ENCODE results near the gene COG7. TPM values are rescaled to one million over a fixed set of nuclear protein-coding genes. Genes with fewer than 3 reads are reported as not detected.
"Not testable (repeated sequence)": the region's sequence is repeated elsewhere in the genome, so short reads cannot be mapped to it uniquely, and the experiment has no call there.

COG7 gene
- total RNA-seq, 3 donors from 2014 or later = 18.5 to 21.8 (median 20.0) TPM

DNA sequence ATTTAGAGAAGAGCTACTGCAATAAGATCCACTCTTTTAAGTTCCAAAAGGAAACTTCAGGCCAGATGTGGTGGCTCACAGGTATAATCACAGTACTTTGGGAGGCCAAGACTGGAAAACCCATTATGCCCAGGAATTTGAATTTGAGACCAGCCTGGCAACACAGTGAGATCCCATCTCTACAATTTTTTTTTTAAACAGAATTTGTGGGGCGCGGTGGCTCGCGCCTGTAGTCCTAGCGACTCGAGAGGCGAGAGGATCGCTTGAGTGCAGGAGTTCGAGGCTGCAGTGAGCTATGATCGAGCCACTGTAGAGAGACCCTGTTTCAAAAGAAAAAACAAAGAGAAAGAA, 793 bp downstream of the COG7 start:
- Mint-ChIP-seq H3K4me1 (ENCODE audit: low read depth) (peaks cover 25% of the 10 kb centered on the region), H3K4me3 (peak overlapping the region; percentile 93), H3K9me3 (no peaks in the 10 kb centered on the region), H3K36me3 (ENCODE audit: insufficient read depth) (peaks cover 4% of the 10 kb centered on the region), H3K27me3 (ENCODE audit: low read depth) (no peaks in the 10 kb centered on the region)
- DNase-seq = no peak
- ATAC-seq = peak; percentile 20 to 24

DNA sequence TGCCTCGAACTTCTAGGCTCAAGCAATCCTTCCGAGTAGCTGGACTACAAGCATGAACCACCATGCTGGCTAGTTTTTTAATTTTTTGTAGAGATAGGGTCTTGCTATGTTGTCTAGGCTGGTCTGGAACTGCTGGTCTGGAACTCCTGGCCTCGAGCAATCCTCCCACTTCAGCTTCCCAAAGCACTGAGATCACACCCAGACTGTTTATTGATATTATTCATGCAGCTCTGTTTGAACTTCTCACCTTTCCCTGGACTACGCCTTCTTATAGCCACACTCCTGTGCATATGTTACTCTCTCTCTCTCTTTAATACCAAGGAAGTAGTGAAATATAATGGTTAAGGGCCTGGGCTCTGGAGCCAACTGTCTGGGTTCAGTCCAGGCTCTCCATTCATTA, 4.6 kb downstream of the COG7 start:
- peaks cover 25% of the 10 kb centered on the region for H3K4me1 Mint-ChIP-seq (ENCODE audit: low read depth)
- ATAC-seq (no peak), DNase-seq (no peak)
- H3K9me3 Mint-ChIP-seq = no peaks in the 10 kb centered on the region
- H3K36me3 Mint-ChIP-seq (ENCODE audit: insufficient read depth) = peaks cover 9% of the 10 kb centered on the region
- no peaks in the 10 kb centered on the region for H3K27me3 Mint-ChIP-seq (ENCODE audit: low read depth)
- H3K4me3 Mint-ChIP-seq = no peak overlapping the region

DNA sequence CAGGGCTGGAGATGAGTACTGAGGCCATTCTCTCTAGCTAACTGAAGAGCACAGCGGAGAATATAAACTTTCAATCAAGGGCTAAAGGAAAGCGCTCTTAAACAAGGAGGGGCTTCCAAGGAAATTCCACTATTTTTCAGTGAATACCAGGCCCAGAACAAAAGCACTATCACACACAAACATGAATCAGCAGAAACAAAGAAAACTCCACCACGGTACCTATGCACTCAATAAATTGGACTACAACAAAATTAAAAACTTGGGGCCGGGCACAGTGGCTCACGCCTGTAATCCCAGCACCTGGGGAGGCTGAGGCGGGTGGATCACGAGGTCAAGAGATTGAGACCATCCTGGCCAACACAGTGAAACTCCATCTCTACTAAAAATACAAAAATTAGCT, 15.4 kb downstream of the COG7 start:
- not testable (repeated sequence) for ATAC-seq; H3K27me3 Mint-ChIP-seq (ENCODE audit: low read depth); DNase-seq; H3K9me3 Mint-ChIP-seq; H3K4me3 Mint-ChIP-seq; H3K4me1 Mint-ChIP-seq (ENCODE audit: low read depth)
- H3K36me3 Mint-ChIP-seq (ENCODE audit: insufficient read depth) = peaks cover 31% of the 10 kb centered on the region

DNA sequence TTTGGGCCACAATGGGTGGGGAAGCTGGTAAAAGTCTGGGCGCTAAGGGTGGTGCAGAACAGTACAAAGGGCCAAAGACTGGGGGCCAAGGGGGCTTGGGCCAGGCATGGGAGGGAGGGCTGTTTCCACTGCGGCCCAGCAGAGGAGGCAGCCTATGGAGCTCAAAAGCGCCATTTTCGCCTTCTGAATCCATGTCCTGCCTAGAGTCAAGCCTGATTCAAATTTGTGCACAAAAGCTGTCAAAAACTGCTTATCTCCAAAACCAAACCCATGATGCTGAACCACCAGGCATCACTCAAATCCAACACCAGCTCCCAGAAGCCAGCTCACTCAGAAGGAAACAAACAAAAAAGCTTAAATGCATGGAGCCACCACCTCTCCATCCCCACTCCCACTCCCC, 16.0 kb downstream of the COG7 start:
- H3K36me3 Mint-ChIP-seq (ENCODE audit: insufficient read depth) = peaks cover 33% of the 10 kb centered on the region
- no peaks in the 10 kb centered on the region for H3K27me3 Mint-ChIP-seq (ENCODE audit: low read depth)
- no peak for ATAC-seq
- H3K4me3 Mint-ChIP-seq = no peak overlapping the region
- H3K4me1 Mint-ChIP-seq (ENCODE audit: low read depth) = peaks cover 1% of the 10 kb centered on the region
- DNase-seq = no peak
- no peaks in the 10 kb centered on the region for H3K9me3 Mint-ChIP-seq

DNA sequence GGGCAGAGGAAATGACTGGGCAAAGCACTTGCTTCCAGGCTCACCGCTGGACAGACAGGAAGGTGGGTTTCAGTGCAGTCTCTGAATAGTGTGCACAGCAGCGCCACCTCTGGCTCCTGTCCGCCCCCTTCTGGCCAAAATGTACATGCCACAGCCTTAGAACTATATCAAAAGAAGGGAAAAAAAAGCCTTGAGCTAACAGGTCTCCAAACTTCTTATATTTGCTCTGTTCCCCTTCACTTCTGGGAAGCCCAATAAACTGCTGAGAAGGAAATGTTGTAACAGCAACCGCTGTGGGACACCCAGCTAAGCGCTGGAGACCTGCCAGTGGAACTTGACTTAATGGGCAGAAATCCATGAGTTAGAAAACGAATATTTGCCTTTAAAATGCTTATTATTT, 17.5 kb downstream of the COG7 start:
- peaks cover 1% of the 10 kb centered on the region for H3K4me1 Mint-ChIP-seq (ENCODE audit: low read depth)
- peak; percentile 90 to 92 for ATAC-seq
- H3K9me3 Mint-ChIP-seq = no peaks in the 10 kb centered on the region
- no peaks in the 10 kb centered on the region for H3K27me3 Mint-ChIP-seq (ENCODE audit: low read depth)
- H3K4me3 Mint-ChIP-seq = no peak overlapping the region
- H3K36me3 Mint-ChIP-seq (ENCODE audit: insufficient read depth) = peaks cover 29% of the 10 kb centered on the region
- DNase-seq = peak; percentile 60

DNA sequence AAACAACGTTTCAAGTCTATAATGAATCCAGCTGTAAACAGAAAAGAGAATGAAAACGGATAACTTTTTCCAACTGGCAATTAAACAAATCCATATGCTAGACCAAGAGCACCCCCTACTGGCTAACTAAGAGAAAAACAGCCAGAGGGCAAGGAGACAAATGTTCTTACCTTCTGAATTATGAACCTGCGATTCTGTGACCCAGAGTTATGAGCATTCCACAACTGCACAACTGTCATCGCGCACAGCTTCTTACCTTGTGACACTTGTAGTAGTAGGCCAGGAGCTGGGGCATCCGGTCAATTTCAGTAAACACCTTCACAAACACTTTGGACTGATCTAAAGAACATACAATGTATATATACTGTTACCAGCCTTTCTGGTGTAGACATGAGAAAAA, 18.6 kb downstream of the COG7 start:
- Mint-ChIP-seq H3K4me1 (ENCODE audit: low read depth) (peaks cover 1% of the 10 kb centered on the region), H3K9me3 (no peaks in the 10 kb centered on the region), H3K27me3 (ENCODE audit: low read depth) (no peaks in the 10 kb centered on the region), H3K36me3 (ENCODE audit: insufficient read depth) (peaks cover 29% of the 10 kb centered on the region), H3K4me3 (no peak overlapping the region)
- DNase-seq (no peak), ATAC-seq (no peak)

DNA sequence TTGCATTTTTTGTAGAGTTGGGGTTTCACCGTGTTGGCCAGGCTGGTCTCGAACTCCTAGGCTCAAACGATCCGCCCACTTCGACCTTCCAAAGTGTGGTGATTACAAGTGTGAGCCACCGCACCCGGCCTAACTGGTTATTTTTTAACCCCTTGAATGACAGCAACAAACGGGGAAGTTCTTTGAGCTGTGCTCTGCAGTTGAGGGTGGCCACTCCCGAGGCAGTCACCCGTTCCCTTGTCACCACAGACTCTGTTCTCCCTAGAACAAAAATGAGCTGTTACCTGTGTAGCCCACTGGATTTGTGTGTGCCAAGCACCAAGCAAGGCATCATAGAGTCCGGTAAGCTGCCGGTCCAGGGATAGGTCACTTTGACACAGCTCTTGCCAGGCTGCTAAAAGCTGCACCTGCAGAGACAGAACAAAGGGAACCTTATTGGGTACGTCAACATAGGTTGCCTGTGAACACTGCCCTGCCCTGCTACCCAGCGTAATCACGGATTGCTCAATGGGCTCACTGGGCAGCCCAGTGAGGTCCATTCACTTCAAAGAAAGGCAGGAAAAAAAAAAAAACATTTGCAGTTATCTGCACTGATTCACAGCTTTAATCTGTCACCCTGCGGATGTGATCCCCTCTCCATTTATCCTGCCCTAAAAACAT, 19.6 kb downstream of the COG7 start:
- Mint-ChIP-seq H3K27me3 (ENCODE audit: low read depth) (no peaks in the 10 kb centered on the region), H3K4me1 (ENCODE audit: low read depth) (peaks cover 1% of the 10 kb centered on the region), H3K9me3 (no peaks in the 10 kb centered on the region), H3K4me3 (no peak overlapping the region), H3K36me3 (ENCODE audit: insufficient read depth) (peaks cover 25% of the 10 kb centered on the region)
- DNase-seq (no peak), ATAC-seq (no peak)

DNA sequence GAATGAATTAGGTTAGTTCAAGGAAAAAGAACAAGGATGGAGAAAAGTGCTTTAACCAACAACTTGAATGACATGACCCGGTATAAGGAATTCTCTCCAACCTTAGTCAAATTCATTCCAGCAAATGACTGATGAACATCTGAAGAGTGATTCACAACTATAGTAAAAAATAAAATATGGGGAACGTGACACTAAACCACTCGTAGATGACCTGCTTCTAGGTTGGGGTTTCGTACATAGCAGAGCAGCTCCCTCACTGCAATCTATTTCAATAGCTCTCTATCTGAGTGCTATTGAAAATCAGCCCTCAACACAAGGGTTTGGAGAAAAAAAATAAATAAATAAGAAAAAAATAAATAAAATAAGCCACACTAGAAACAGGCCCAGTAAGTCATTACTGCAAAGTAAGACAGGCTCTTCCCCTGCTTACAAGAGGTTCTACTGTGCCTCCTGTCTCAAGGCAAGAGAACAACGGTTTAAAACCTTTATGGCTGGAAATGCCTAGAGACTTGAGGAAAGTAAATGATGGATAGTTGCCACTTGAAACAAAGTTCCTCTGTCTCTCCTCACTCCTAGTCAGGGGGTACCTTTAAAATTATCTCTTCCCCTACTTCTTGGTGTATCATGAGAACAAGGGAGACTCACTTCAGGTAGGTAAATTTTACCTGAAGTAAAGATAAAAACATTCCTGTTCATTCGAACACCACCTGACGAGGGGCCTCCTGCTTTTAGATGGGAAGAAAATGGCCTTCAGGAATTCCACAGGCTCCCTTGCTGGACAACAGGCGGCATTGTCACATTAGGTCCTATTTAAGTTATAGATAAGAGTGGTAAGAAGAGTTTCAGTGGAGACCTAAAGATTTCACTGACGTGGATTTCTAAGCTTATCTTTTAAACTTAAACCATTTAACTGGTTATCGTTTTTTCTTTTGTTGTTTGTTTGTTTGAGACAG, 20.5 kb downstream of the COG7 start:
- Mint-ChIP-seq H3K27me3 (ENCODE audit: low read depth) (no peaks in the 10 kb centered on the region), H3K9me3 (no peaks in the 10 kb centered on the region), H3K36me3 (ENCODE audit: insufficient read depth) (peaks cover 26% of the 10 kb centered on the region), H3K4me1 (ENCODE audit: low read depth) (peaks cover 1% of the 10 kb centered on the region), H3K4me3 (no peak overlapping the region)
- DNase-seq (no peak), ATAC-seq (no peak)

DNA sequence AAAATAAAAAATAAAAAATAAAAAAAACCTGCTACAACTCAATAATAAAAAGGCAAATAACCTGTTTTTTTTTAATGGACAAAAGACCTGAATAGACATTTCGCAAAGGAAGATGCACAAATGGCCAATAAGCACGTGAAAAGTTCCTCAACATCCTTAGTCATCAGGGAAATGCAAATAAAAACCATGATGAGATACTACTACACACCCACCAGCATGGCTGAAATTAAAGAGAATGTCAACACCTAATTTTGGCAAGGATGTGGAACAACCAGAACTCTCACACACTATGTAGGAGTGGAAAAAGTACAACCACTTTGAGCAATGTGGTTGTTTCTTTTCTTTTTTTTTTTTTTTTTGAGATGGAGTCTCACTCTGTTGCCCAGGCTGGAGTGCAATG, 24.6 kb downstream of the COG7 start:
- ATAC-seq (no peak), DNase-seq (no peak)
- no peaks in the 10 kb centered on the region for H3K27me3 Mint-ChIP-seq (ENCODE audit: low read depth)
- no peaks in the 10 kb centered on the region for H3K4me1 Mint-ChIP-seq (ENCODE audit: low read depth)
- H3K9me3 Mint-ChIP-seq = no peaks in the 10 kb centered on the region
- H3K4me3 Mint-ChIP-seq = no peak overlapping the region
- peaks cover 27% of the 10 kb centered on the region for H3K36me3 Mint-ChIP-seq (ENCODE audit: insufficient read depth)

DNA sequence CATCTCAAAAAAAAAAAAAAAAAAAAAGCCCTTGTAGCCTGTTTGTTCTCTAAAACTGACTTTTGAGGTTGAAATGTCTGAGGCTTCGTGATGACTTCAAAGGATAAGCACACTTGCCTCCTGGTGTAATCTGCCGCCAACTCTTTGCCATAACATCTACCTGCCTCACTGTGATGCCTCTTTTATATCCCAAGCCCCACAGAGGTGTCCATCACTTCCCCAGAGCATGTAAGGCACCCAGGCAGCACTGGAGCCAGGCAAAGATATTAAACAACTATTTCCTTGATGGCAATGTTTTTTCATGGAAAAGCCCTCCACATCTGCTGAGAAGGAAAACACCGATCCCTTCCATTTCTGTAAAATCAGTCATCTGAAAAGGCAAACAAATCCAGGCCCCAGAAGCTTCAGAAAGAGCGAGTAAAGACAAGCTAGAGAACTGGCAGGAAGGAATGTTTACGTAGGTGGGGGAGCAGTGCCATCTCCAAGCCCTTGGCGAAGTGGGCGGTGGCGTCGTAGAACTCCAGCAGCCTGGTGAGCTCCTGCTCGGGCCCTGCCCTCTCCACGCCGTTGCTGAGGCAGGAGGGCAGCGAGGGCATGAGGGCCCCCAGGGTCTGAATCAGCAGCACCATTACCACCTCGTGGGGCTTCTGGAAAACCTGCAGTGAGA, 28.6 kb downstream of the COG7 start:
- Mint-ChIP-seq H3K9me3 (no peaks in the 10 kb centered on the region), H3K4me3 (no peak overlapping the region), H3K4me1 (ENCODE audit: low read depth) (no peaks in the 10 kb centered on the region), H3K36me3 (ENCODE audit: insufficient read depth) (peaks cover 19% of the 10 kb centered on the region), H3K27me3 (ENCODE audit: low read depth) (no peaks in the 10 kb centered on the region)
- DNase-seq = no peak
- no peak for ATAC-seq

DNA sequence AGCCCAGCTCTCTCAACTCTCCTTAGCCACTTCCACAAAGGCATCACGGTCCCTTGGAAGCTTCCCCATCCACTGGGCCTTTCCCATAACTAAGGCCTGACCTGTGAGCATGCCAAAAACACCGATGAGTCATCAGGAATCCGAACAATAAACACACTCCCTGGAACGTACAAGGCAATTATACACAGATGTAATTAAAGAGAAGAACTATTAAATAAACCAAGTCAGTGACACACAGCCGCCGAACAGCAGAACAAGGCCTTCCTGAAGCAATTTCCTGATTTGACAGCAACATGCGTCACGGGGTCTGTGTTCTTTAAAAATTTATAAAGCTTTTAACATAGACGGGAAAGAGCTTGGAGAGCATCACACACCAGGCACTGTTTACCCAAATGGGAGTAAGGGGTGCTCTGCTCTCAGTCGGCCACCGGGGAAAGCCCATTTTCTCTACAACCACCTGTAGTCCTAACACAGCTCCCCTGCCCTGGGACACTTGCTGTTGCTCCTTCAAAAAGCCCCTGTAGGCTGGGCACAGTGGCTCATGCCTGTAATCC, 29.4 kb downstream of the COG7 start:
- H3K9me3 Mint-ChIP-seq = no peaks in the 10 kb centered on the region
- no peaks in the 10 kb centered on the region for H3K27me3 Mint-ChIP-seq (ENCODE audit: low read depth)
- H3K4me3 Mint-ChIP-seq = no peak overlapping the region
- no peaks in the 10 kb centered on the region for H3K4me1 Mint-ChIP-seq (ENCODE audit: low read depth)
- peaks cover 19% of the 10 kb centered on the region for H3K36me3 Mint-ChIP-seq (ENCODE audit: insufficient read depth)
- no peak for ATAC-seq
- DNase-seq = no peak

DNA sequence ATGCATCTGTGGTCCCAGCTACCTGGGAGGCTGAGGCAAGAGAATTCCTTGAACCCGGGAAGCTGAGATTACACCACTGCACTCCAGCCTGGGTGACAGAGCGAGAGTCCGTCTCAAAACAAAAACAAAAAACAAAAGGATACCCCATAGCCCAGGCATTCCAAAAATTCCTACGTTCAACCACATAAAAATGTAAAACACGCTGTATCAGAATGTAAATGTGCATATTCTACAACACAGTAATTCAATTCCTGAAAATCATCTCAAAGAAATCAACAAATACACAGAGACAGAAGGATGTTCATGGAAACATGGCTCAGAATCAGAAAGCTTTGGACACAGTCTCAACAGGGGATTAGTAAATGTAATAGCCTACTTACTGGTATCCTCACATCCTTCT, 33.0 kb downstream of the COG7 start:
- Mint-ChIP-seq H3K9me3 (no peaks in the 10 kb centered on the region), H3K4me3 (no peak overlapping the region), H3K36me3 (ENCODE audit: insufficient read depth) (peaks cover 23% of the 10 kb centered on the region), H3K27me3 (ENCODE audit: low read depth) (no peaks in the 10 kb centered on the region), H3K4me1 (ENCODE audit: low read depth) (no peaks in the 10 kb centered on the region)
- ATAC-seq = no peak
- no peak for DNase-seq

DNA sequence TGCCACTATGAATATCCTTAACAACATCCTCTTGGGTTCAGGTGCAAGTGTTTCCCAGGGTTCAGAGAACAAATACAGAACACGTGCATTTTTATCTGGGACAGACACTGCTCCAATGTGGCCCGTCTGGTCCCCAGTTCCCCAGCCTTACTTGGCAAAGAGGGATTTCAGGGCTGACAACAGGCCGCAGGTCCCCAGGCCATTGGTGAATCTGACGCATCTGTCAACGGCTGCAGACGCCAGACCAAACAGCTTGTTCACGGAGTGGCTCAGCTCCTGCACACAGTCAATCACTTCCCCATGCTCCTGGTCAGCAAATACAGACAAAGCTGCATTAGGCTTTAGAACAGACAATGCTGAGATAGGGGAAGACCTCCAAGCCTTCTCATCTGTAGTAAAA, 36.2 kb downstream of the COG7 start:
- Mint-ChIP-seq H3K36me3 (ENCODE audit: insufficient read depth) (peaks cover 20% of the 10 kb centered on the region), H3K4me1 (ENCODE audit: low read depth) (no peaks in the 10 kb centered on the region), H3K27me3 (ENCODE audit: low read depth) (no peaks in the 10 kb centered on the region), H3K4me3 (no peak overlapping the region), H3K9me3 (no peaks in the 10 kb centered on the region)
- ATAC-seq (no peak), DNase-seq (no peak)

DNA sequence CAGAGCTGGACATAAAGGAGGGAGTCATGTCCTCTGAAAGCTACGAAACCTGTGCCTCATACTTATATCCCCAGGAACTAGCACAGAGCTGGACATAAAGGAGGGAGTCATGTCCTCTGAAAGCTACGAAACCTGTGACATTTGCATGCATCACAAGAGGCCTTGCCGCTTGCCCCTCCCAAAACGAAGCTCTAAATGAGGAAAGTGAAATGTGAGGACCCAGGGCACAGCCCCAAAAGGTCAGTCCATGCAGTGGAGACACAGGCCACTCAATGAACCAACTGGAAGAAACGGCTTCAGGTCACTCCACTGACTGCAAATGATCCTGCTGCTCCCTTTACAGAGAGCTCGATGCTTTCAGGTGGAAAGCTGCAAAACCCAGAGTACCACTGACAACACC, 38.3 kb downstream of the COG7 start:
- H3K9me3 Mint-ChIP-seq = no peaks in the 10 kb centered on the region
- no peak for DNase-seq
- no peak overlapping the region for H3K4me3 Mint-ChIP-seq
- peaks cover 29% of the 10 kb centered on the region for H3K36me3 Mint-ChIP-seq (ENCODE audit: insufficient read depth)
- H3K27me3 Mint-ChIP-seq (ENCODE audit: low read depth) = no peaks in the 10 kb centered on the region
- ATAC-seq = no peak
- no peaks in the 10 kb centered on the region for H3K4me1 Mint-ChIP-seq (ENCODE audit: low read depth)

Measured in activated T-cell treated with anti-CD3 and anti-CD28 coated beads, Interleukin-2, amount 50 U/mL, for 4 hours (primary cell).